Adrenal gland (tissue), 19 donors: ENCODE measurements around the gene AGTPBP1. TPM values are rescaled to one million over a fixed set of nuclear protein-coding genes. Genes with fewer than 3 reads are reported as not detected.
"Not testable (repeated sequence)": the region's sequence is repeated elsewhere in the genome, so short reads cannot be mapped to it uniquely, and the experiment has no call there.

ENCODE experiments used
- DNase-seq, 7 donors: peaks; one replicate each; pipeline ENCODE4 v3.0.0-alpha.2; 2019 to 2020
- H3K27ac ChIP-seq, 5 donors: fragments of 200-600 bp; sonication (generic) in 4 of 5; 1 replicate in 3 of 5; 2 replicates in 2 of 5; pipeline versions ENCODE4 v1.5.1 to v1.8.0; 2016 to 2020; ENCODE audit warnings: mild to moderate bottlenecking in 1 of 5
- H3K27me3 ChIP-seq: fragments of 200-600 bp; 2 replicates; pipeline ENCODE4 v1.8.0; 2021
- H3K36me3 ChIP-seq, 2 donors: fragments of 200-600 bp; replicated peaks in 1 of 2; 1 replicate in 1 of 2; 2 replicates in 1 of 2; pipeline versions ENCODE4 v1.5.1 to v1.8.0; 2018 to 2022
- H3K4me1 ChIP-seq, 2 donors: fragments of 200-600 bp; replicated peaks in 1 of 2; 1 replicate in 1 of 2; 2 replicates in 1 of 2; pipeline versions ENCODE4 v1.5.1 to v1.8.0; 2018 to 2021
- H3K4me3 ChIP-seq, 4 donors: fragments of 200-600 bp; sonication (generic) in 3 of 4; one replicate each; pipeline ENCODE4 v1.5.1; 2016 to 2018
- H3K9me3 ChIP-seq, 3 donors: fragments of 200-600 bp; sonication (generic) in 1 of 3; replicated peaks in 1 of 3; 1 replicate in 2 of 3; 2 replicates in 1 of 3; pipeline versions ENCODE4 v1.5.1 to v1.8.0; 2016 to 2021
- CTCF ChIP-seq, 6 experiments: fragments of 450-650 bp in 4 of 6; fragments of 200-600 bp in 2 of 6; sonication (generic) in 1 of 6; IDR thresholded peaks; 1 replicate in 5 of 6; 2 replicates in 1 of 6; pipeline versions ENCODE4 v1.5.1 to v1.8.0; 2016 to 2021; ENCODE audit warnings: antibody characterized with exemption in 6 of 6, mild to moderate bottlenecking in 2 of 6, moderate library complexity in 1 of 6
- POLR2A ChIP-seq, 2 donors: fragments of 450-650 bp; IDR thresholded peaks; one replicate each; pipeline ENCODE4 v1.6.1; 2017; ENCODE audit warnings: antibody characterized with exemption in 2 of 2, mild to moderate bottlenecking in 2 of 2, moderate library complexity in 1 of 2
- WGBS, 4 donors: extraction: QIAGEN DNeasy Blood & Tissue Kit in 2 of 4; methylation state at CpG; one replicate each; pipeline versions ENCODE4 v1.1.5 to v1.1.7; 2013 to 2017; 5-methylcytosine and 5-hydroxymethylcytosine counted together
- intact Hi-C, 2 donors: fragments of 100-400 bp; cut with DNase I; formaldehyde crosslinking; loops; one replicate each; pipeline versions ENCODE4 v1.14.1 to v1.15.0; 2022 to 2023
- long read RNA-seq, 10 donors: library from polyadenylated mRNA in 3 of 10; unstranded in 2 of 10; stranded (forward) in 1 of 10; transcript quantifications; one replicate each; pipeline ENCODE4 v2.0.0 and lab custom pipeline, GENCODE V29; 2021 to 2026
- polyA plus RNA-seq, 3 donors: library from polyadenylated mRNA; stranded (reverse); fragments of 200-250 nt in 2 of 3; fragments of 350-450 nt in 1 of 3; fragmentation: Illumina TruSeq in 1 of 3; extraction: RNeasy Lipid Tissue Mini Kit (QIAGEN cat#74804) in 1 of 3; gene quantifications; one replicate each; pipeline ENCODE4 v1.2.3, GENCODE V29; 2013 to 2014
- total RNA-seq, 9 donors: library from RNA; depleted of rRNA in 4 of 9; stranded (reverse); fragments of >200 nt in 4 of 9; fragments of 120-200 nt in 1 of 9; fragmentation: NEBNext Ultra II Directional in 1 of 9; extraction: Animal tissue kit (Norgen Biotek cat#: 25700) in 1 of 9; gene quantifications; one replicate each; pipeline versions ENCODE4 v1.1.0 to v1.2.4, GENCODE V29; 2013 to 2023
- donor health status: healthy with polysubstance abuse.
- donor health status: Bipolar disorder and iron deficiency.
- donor health status: DM: yes; HTN: yes; CAD: no.
- donor health status: DM: no; HTN: no; CAD: no.
- donor health status: DM: no; HTN: no; CAD: no.
- donor health status: DM: yes; HTN: yes; CAD: no.

Gene AGTPBP1
- 10 to 100 TPM in 8 of 9 donors, 1 to 10 TPM in 1; 9.1 to 27.5 (median 12.4) TPM for total RNA-seq
- polyA plus RNA-seq, result 10 to 100 TPM in 1 of 3 donors, 1 to 10 TPM in 2; 4.2 to 12.0 (median 5.1) TPM
- long read RNA-seq, donor 1, result 0 reads
- long read RNA-seq, donor 2, result 0 reads
- long read RNA-seq, donor 3, result 0 reads
- long read RNA-seq, donor 4, partial matches to known transcripts, result 6 of 6 reads
- long read RNA-seq, donor 4, other reads (novel, unspliced or antisense), result 0 of 6 reads
- long read RNA-seq, donor 5, full-length matches to known transcripts, result 9 of 18 reads
- long read RNA-seq, donor 5, partial matches to known transcripts, result 2 of 18 reads
- long read RNA-seq, donor 5, other reads (novel, unspliced or antisense), result 7 of 18 reads
- long read RNA-seq, donor 6, partial matches to known transcripts, result 5 of 5 reads
- long read RNA-seq, donor 6, other reads (novel, unspliced or antisense), result 0 of 5 reads
- long read RNA-seq, donor 7, result 0 reads
- long read RNA-seq, donor 8, result 0 reads
- long read RNA-seq, donor 9, result 0 reads
- long read RNA-seq, donor 10, result 0 reads

GRCh38 chr9:85741875-85742596 is at the start of gene AGTPBP1:
Gene AGTPBP1 (minus strand): TSS chr9:85741954. CDS start chr9:85712533, 29,421 bp downstream.
- peak within 1 kb of the TSS; percentile 60 to 90 (median 70) for H3K27ac ChIP-seq
- peak within 1 kb of the TSS; percentile 67 to 98 (median 84) for H3K4me3 ChIP-seq
- peak; percentile 92 to 98 (median 96) for DNase-seq
- no peaks in the 10 kb centered on the region for H3K9me3 ChIP-seq
- TF ChIP-seq POLR2A (IDR thresholded peaks at IDR 0.05) (peak in 1 of 2 donors; percentile 70), CTCF (IDR thresholded peaks at IDR 0.05) (peak in 3 of 6 experiments; percentile 19 to 38 (median 28))
- no peaks in the 10 kb centered on the region for H3K27me3 ChIP-seq
- intact Hi-C loops, result no loop called here
- no peaks in the 10 kb centered on the region for H3K36me3 ChIP-seq
- peaks cover 0 to 15% of the 10 kb centered on the region in 2 donors for H3K4me1 ChIP-seq
- 0 to 2% (median 1%) methylated on average over 16 to 77 of the region's 77 CpGs for WGBS, 4 donors

GRCh38 chr9:85786116-85786515 is 44.4 kb upstream of the AGTPBP1 start:
- TF ChIP-seq CTCF (IDR thresholded peaks at IDR 0.05), result peak in 3 of 6 experiments; percentile 15 to 42 (median 28)
- H3K4me1 ChIP-seq, H3K27ac ChIP-seq, H3K27me3 ChIP-seq, H3K9me3 ChIP-seq, H3K4me3 ChIP-seq, DNase-seq, H3K36me3 ChIP-seq: not testable (repeated sequence)
- WGBS, 4 donors, result 7 to 14% (median 11%) methylated on average over 6 to 7 of the region's 7 CpGs
- intact Hi-C loops, result loop anchor here in 1 of 2 donors (10.0 kb wide), 1 partner anchor 81 kb away; no protein-coding TSS in a partner anchor

GRCh38 chr9:85773844-85774243 is 32.1 kb upstream of the AGTPBP1 start:
- WGBS, 4 donors, result 82 to 85% (median 83%) methylated on average over 7 of the region's 7 CpGs
- H3K36me3 ChIP-seq, intact Hi-C loops, H3K27me3 ChIP-seq, H3K27ac ChIP-seq, H3K4me1 ChIP-seq, DNase-seq, H3K9me3 ChIP-seq, H3K4me3 ChIP-seq: not testable (repeated sequence)

GRCh38 chr9:85761802-85762201 is 20.0 kb upstream of the AGTPBP1 start:
- intact Hi-C loops, H3K4me3 ChIP-seq: not testable (repeated sequence)
- 55 to 81% (median 72%) methylated on average over 1 to 3 of the region's 3 CpGs for WGBS, 4 donors

GRCh38 chr9:85757716-85758115 is 16.0 kb upstream of the AGTPBP1 start:
- H3K36me3 ChIP-seq, DNase-seq, H3K27ac ChIP-seq, H3K27me3 ChIP-seq, H3K9me3 ChIP-seq, H3K4me1 ChIP-seq, H3K4me3 ChIP-seq, intact Hi-C loops: not testable (repeated sequence)
- 62 to 85% (median 67%) methylated on average over 2 of the region's 2 CpGs for WGBS, 4 donors

More at GRCh38 chr9:85761802-85762201, 20.0 kb upstream of the AGTPBP1 start:
- not testable (repeated sequence) for H3K27ac ChIP-seq, H3K9me3 ChIP-seq, H3K27me3 ChIP-seq, H3K4me1 ChIP-seq, H3K36me3 ChIP-seq, DNase-seq

- H3K27ac ChIP-seq, H3K9me3 ChIP-seq, DNase-seq, H3K4me1 ChIP-seq, H3K27me3 ChIP-seq, H3K36me3 ChIP-seq, intact Hi-C loops, H3K4me3 ChIP-seq: not testable (repeated sequence)
- WGBS, 4 donors, result 59 to 77% (median 74%) methylated on average over 1 of the region's 1 CpG; no CpG with 5 or more reads in 1 of the 4 donors
Measured at GRCh38 chr9:85756216-85756615, 14.5 kb upstream of the AGTPBP1 start.
